Dermis microvascular lymphatic vessel endothelial cell (primary cell): ENCODE data around the gene ENAH. TPM values are rescaled to one million over a fixed set of nuclear protein-coding genes. Genes with fewer than 3 reads are reported as not detected.
A peak's percentile ranks its signal among the peaks of the same experiment; 100 is the strongest.

Experiments
- DNase-seq, 2 donors: peaks; one replicate each; pipeline versions ENCODE4 v3.0.0 to v3.0.0-alpha.2; 2010; ENCODE audit warnings: low read depth in 2 of 2
- total RNA-seq: library from RNA; depleted of rRNA; stranded (reverse); fragments of >200 nt; gene quantifications from 2 replicates; pipeline ENCODE4 v1.2.1, GENCODE V29; 2014

Gene ENAH
- total RNA-seq, 1 donor from 2014 or later, result 17.7 TPM

- DNase-seq, result no peak
Observed at GRCh38 chr1:225608014-225608796, 44.7 kb downstream of the ENAH start.

- DNase-seq, result no peak
Observed at GRCh38 chr1:225607355-225607754, 45.6 kb downstream of the ENAH start.

- DNase-seq, result peak; percentile 16 to 76
Observed at GRCh38 chr1:225603538-225604354, 49.2 kb downstream of the ENAH start.

- peak in 1 of 2 donors; percentile 62 for DNase-seq
Observed at GRCh38 chr1:225602590-225603206, 50.2 kb downstream of the ENAH start.

GRCh38 chr1:225601902-225602589 is 50.9 kb downstream of the ENAH start:
- DNase-seq, result no peak

GRCh38 chr1:225598847-225599246 is 54.1 kb downstream of the ENAH start:
- no peak for DNase-seq

GRCh38 chr1:225597926-225598575 is 54.9 kb downstream of the ENAH start:
- DNase-seq, result no peak

DNA sequence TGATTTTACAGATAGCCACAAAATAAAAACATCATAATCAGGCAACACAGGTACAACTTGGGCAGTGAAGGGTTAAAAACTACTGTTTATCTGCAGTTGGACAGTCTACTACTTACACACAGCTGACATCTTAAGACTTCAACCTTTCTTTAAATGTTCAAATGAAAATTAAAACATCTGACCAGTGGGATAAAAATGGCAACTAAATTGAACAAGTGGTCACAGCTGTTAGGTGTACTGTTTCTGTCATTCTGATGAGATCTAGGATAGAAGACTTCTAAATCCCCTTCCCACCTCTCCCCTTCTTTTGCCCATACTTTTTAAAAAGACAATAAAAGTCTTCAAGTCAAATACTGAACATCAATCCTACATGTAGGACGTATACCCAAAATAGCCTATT is 56.2 kb downstream of the ENAH start:
- DNase-seq, result no peak

DNA sequence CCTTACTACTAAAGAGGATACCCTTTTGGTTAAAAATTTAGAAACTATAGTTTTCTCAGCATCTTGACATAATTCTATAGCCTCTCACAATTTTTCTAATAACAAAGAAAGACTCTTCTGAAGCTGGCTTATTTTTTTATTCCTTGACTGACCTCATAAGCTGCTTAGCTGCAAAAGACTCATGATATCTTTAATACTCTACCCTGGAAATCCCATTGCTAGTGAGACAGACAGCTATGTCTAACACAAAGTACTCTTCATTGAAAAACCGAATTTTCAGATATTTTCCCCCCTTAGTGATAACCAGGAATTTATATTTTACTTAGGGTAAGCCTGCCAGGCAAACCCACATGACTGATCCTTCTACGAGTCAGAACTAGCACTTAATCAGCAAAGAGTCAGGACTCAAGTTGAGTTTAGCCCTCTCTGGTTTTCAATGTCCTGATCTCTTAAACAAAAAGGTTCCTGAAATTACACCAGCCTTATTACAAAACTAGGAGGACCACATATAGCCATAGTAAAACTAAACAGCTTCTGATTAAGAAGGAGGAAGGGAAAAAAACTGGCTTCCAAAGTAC is 56.9 kb downstream of the ENAH start:
- DNase-seq, result no peak

- no peak for DNase-seq
Observed at GRCh38 chr1:225595452-225595851, 57.5 kb downstream of the ENAH start.

DNA sequence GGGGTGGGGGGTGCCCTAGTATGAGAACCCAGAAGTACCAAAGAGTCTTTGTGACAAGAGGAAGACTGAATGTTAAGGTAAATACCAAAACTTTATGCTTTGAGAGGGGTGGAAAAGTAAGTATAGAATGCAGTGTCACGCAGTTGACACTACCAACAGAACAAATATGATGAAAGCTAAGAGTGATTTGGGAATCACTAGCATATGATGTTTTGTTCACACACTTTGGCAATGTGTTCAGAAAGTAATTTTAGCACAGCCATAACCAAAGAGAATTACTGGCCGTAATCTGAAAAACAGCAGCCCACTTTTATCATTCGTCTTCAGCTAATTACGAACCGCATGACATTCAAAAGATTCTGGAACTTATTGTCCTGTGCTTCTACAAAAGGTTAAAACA is 59.5 kb downstream of the ENAH start:
- DNase-seq, result no peak

GRCh38 chr1:225592362-225593025 is 60.4 kb downstream of the ENAH start:
- no peak for DNase-seq

DNA sequence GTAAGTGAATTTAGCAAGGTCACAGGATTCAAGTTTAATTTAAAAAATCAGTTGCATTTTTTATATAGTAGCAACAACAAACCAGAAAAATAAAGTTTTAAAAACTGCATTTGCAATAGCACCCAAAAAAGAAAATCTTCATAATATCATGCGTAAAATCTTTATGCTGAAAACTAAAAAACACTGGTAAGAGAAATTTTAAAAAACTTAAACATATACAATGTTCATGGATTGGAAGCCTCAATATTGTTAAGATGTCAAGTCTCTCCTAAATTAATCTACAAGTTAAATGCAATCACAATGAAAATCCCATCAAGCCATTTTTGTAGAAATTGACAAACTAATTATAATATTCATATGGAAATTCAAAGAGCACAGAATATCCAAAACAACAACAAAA is 65.6 kb downstream of the ENAH start:
- no peak for DNase-seq

DNA sequence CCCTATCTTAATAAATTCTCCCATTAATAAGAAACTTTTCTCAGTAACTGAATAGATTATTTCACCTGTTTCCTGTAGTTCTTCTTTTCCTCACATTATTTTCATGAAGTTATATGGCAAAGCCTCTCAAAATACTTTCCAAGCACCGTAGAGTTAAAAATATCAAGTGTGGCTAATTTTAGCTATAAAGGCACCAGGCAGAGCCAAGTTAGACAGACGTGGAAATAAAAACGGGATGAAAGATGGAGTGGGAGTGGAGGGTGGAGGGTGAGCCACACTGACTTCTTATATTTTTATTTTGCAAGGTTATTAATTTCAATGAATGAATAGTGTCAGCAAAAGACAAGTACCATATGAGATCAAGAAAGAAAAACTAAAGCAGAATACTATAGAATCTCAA is 71.7 kb downstream of the ENAH start:
- DNase-seq, result peak in 1 of 2 donors; percentile 15

DNA sequence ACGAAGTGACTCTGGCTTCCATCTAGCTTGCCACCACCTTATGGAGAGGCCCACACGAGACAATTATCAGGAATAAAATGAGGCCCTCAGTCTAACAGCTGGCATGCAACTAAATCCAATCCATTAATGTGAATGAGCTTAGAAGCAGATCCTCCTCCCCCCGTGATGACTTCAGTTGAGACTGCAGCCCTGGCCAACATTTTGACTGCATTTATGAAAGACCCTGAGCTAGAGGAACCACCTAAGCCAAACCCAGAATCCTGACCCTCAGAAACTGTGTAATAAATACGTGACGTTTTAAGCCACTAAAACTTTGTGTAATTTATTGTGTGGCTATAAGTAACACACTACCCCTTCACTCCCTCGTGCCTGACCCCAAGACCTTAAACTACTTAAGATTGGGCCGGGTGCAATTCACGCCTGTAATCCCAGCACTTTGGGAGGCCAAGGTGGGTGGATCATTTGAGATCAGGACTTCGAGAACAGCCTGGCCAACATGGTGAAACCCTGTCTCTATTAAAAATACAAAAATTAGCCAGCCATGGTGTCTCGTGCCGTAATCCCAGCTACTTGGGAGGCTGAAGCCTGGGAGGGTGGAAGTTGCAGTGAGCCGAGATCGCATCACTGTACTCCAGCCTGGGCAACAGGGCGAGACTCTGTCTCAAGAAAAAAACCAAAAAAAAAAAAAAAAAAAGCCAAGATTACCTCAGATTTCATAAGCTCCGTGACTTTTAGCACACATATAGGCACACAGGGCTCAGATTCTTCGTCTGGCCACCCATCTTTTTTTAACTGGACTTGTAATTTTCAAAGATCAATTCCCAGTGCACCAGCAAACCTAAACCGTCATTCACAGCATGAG is 72.5 kb downstream of the ENAH start:
- DNase-seq, result no peak

GRCh38 chr1:225578251-225578977 is 74.5 kb downstream of the ENAH start:
- no peak for DNase-seq

DNA sequence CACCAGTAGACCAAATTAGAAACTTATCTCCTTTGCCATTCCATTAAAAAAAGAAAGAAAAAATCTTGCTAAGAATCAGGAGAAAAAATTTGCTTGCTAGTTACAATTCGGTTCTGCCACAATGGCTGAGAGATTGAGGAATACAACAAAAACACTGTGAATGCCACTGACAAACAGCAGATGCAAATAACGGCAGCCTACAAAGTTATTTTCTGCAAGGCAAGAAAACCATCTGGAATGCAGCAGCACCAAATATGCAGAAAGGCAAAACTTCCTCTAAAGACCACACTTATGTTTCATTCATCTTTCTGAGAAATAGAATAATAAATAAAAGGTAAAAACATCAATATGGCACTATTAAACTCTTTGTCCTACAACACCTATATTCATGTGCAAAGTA is 75.7 kb downstream of the ENAH start:
- no peak for DNase-seq

DNA sequence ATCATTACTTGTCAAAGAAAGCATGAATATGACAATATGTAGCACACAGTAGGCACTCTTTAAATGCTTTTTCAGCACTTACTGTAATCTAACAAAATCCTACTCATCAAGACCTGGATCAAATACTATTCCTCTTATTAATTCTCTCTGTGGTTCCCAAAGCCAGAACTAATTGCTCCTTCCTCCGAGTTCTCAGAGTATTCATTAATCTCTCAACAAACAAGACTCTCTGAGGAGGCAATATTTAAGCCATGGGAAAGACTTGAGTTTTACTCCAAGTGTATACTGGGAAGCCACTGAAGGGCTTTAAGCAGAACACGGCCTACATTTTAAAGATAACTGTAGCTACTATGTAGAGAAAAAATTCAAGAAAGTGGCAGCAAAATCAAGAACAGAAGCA is 79.7 kb downstream of the ENAH start:
- no peak for DNase-seq

DNA sequence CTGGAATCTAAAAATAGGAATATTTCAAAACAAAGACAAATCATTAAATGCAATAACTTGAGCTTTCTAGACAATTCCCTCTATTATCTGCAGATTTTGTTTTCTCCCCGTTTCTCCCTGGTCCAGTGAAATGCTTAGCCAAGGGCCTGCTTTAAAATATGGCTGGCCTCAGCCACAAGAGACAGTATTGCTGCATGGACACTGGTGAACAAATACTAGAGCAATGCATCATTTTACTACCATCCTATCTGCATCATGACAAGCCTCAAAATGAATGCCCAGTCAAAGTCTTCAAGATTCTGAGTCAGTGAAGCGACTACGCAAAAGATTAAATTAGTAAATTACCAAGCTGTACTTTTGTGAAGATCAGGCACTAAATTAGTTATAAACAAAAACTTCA is 80.5 kb downstream of the ENAH start:
- no peak for DNase-seq
